B cell (primary cell): Measurements from ENCODE around the gene DBP. TPM values are rescaled to one million over a fixed set of nuclear protein-coding genes. Genes with fewer than 3 reads are reported as not detected.

Experiments
- ATAC-seq: fragments of 200-7000 bp; cut with Tn5 transposase; one replicate; pipeline ENCODE4 v1.10.0; 2021; ENCODE audit warnings: low read depth, mild to moderate bottlenecking, moderate number of reproducible peaks, moderate library complexity
- CTCF ChIA-PET: fragments of 350-600 bp; sonication (Branson Sonifier 250); formaldehyde crosslinking; loops from one replicate; lab custom pipeline; 2021; ENCODE audit warnings: antibody characterized with exemption, inconsistent platforms; lab: Charles Lee
- POLR2A ChIA-PET: fragments of 350-600 bp; sonication (Branson Sonifier 250); formaldehyde crosslinking; loops from one replicate; lab custom pipeline; 2021; ENCODE audit warnings: antibody characterized with exemption; lab: Charles Lee
- DNase-seq: peaks from one replicate; pipeline ENCODE4 v3.0.0; 2013
- H2AFZ ChIP-seq: 2 replicates; pipeline ENCODE4 v1.6.1; 2012; ENCODE audit warnings: mild to moderate bottlenecking, low read depth, low read length; ENCODE audit not compliant: insufficient read depth, poor library complexity, severe bottlenecking
- H3K27ac ChIP-seq, 2 donors: 1 replicate in 1 of 2; 2 replicates in 1 of 2; pipeline ENCODE4 v1.5.1; 2012 to 2013; ENCODE audit warnings: low read length in 2 of 2, mild to moderate bottlenecking in 2 of 2, moderate library complexity in 1 of 2
- H3K27me3 ChIP-seq, 4 experiments: fragments of 200-600 bp in 1 of 4; sonication (generic) in 1 of 4; replicated peaks in 1 of 4; 1 replicate in 2 of 4; 2 replicates in 2 of 4; pipeline versions ENCODE4 v1.6.1 to v1.7.0; 2013 to 2016; ENCODE audit warnings: low read length in 3 of 4, mild to moderate bottlenecking in 2 of 4, mixed read lengths in 1 of 4, moderate library complexity in 1 of 4; ENCODE audit not compliant: insufficient read depth in 4 of 4, control insufficient read depth in 3 of 4; ENCODE audit errors: control extremely low read depth in 1 of 4
- H3K36me3 ChIP-seq, 2 experiments: replicated peaks in 1 of 2; 1 replicate in 1 of 2; 2 replicates in 1 of 2; pipeline versions ENCODE4 v1.6.1 to v1.7.1; 2013; ENCODE audit warnings: low read length in 1 of 2; ENCODE audit not compliant: insufficient read depth in 2 of 2, control insufficient read depth in 1 of 2; ENCODE audit errors: control extremely low read depth in 1 of 2, extremely low read depth in 1 of 2
- H3K4me1 ChIP-seq, 2 donors: fragments of 200-600 bp in 1 of 2; sonication (generic) in 1 of 2; 1 replicate in 1 of 2; 2 replicates in 1 of 2; pipeline versions ENCODE4 v1.5.1 to v1.6.1; 2013 to 2017; ENCODE audit warnings: low read length in 2 of 2; ENCODE audit not compliant: control insufficient read depth in 2 of 2, insufficient read depth in 2 of 2
- H3K4me2 ChIP-seq: replicated peaks from 2 replicates; pipeline ENCODE3; 2012; ENCODE audit warnings: mild to moderate bottlenecking, low read depth, low read length; ENCODE audit not compliant: poor library complexity, severe bottlenecking
- H3K4me3 ChIP-seq, 5 experiments: fragments of 200-600 bp in 1 of 5; sonication (generic) in 1 of 5; 1 replicate in 3 of 5; 2 replicates in 2 of 5; pipeline versions ENCODE4 v1.5.1 to v1.7.0; 2011 to 2016; ENCODE audit warnings: low read length in 4 of 5, mild to moderate bottlenecking in 4 of 5, low read depth in 2 of 5, control low read depth in 1 of 5, moderate library complexity in 1 of 5; ENCODE audit not compliant: insufficient read depth in 1 of 5; ENCODE audit errors: control extremely low read depth in 1 of 5, extremely low read depth in 1 of 5
- H3K79me2 ChIP-seq: fragments of 200-600 bp; sonication (generic); one replicate; pipeline ENCODE4 v1.6.0; 2016; ENCODE audit warnings: low read length; ENCODE audit not compliant: control insufficient read depth, insufficient read depth
- H3K9ac ChIP-seq: fragments of 200-600 bp; sonication (generic); 2 replicates; pipeline ENCODE4 v1.6.1; 2017; ENCODE audit warnings: mild to moderate bottlenecking, low read length, moderate library complexity
- H3K9me3 ChIP-seq, 3 donors: one replicate each; pipeline versions ENCODE4 v1.6.1 to v1.7.1; 2013; ENCODE audit warnings: low read length in 2 of 3; ENCODE audit not compliant: control insufficient read depth in 2 of 3, insufficient read depth in 1 of 3; ENCODE audit errors: control extremely low read depth in 1 of 3
- H4K20me1 ChIP-seq: 2 replicates; pipeline ENCODE4 v1.6.0; 2012; ENCODE audit warnings: mild to moderate bottlenecking, low read length; ENCODE audit not compliant: insufficient read depth, control insufficient read depth, poor library complexity, severe bottlenecking
- H3K27ac Mint-ChIP-seq: one replicate; pipeline ENCODE4 v1.8.0; 2021; ENCODE audit warnings: mixed read lengths
- H3K27me3 Mint-ChIP-seq: one replicate; pipeline ENCODE4 v1.8.0; 2021; ENCODE audit warnings: mixed read lengths
- H3K4me1 Mint-ChIP-seq: one replicate; pipeline ENCODE4 v1.8.0; 2021; ENCODE audit warnings: mixed read lengths
- H3K4me3 Mint-ChIP-seq: one replicate; pipeline ENCODE4 v1.8.0; 2021; ENCODE audit warnings: mixed read lengths
- H3K9me3 Mint-ChIP-seq: one replicate; pipeline ENCODE4 v1.8.0; 2022; ENCODE audit warnings: mixed read lengths; ENCODE audit not compliant: insufficient read depth
- CTCF ChIP-seq: fragments of 200-600 bp; IDR thresholded peaks from one replicate; pipeline ENCODE4 v1.8.0; 2022; ENCODE audit warnings: antibody characterized with exemption, mild to moderate bottlenecking
- EZH2 ChIP-seq: IDR thresholded peaks from 2 replicates; pipeline ENCODE4 v1.6.1; 2012; ENCODE audit warnings: borderline replicate concordance, low read depth, mild to moderate bottlenecking, moderate library complexity, low read length; ENCODE audit not compliant: insufficient read depth, poor library complexity, severe bottlenecking
- WGBS: methylation state at CpG from one replicate; pipeline ENCODE4 v1.1.5; 2013; ENCODE audit warnings: missing lambda C conversion rate; ENCODE audit not compliant: insufficient coverage; 5-methylcytosine and 5-hydroxymethylcytosine counted together
- intact Hi-C: fragments of 100-400 bp; cut with micrococcal nuclease; formaldehyde crosslinking; loops from one replicate; pipeline ENCODE4 v1.10.0; 2022
- polyA plus RNA-seq: library from polyadenylated mRNA; depleted of rRNA; stranded (reverse); fragments of >200 nt; gene quantifications from 2 replicates; pipeline ENCODE4 v1.2.3, GENCODE V29; 2012
- total RNA-seq, 2 donors: library from RNA; stranded (reverse); fragments of 120-200 nt in 1 of 2; gene quantifications; 1 replicate in 1 of 2; 2 replicates in 1 of 2; pipeline versions ENCODE4 v1.2.3 to v1.2.4, GENCODE V29; 2013 to 2022

Gene DBP
- total and polyA plus RNA-seq, 2 donors (not counting 1 experiment from before 2014, with no cell fraction given), result 23.5 to 33.0 TPM

- 90% methylated on average over 18 of the region's 21 CpGs for WGBS
- Histone ChIP-seq H3K27ac (no peak overlapping the region), H3K27me3 (no peaks in the 10 kb centered on the region), H2AFZ (no peak overlapping the region), H3K9me3 (peaks cover 0 to 6% (median 0%) of the 10 kb centered on the region in 3 donors), H3K4me2 (no peak overlapping the region), H3K9ac (no peak overlapping the region), H3K4me3 (no peak overlapping the region), H4K20me1 (no peaks in the 10 kb centered on the region), H3K4me1 (peaks cover 4 to 10% of the 10 kb centered on the region in 2 donors), H3K36me3 (no peaks in the 10 kb centered on the region), H3K79me2 (no peaks in the 10 kb centered on the region)
- Mint-ChIP-seq H3K27me3 (peaks cover 6% of the 10 kb centered on the region), H3K9me3 (peaks cover 3% of the 10 kb centered on the region), H3K4me3 (no peak overlapping the region), H3K4me1 (peaks cover 6% of the 10 kb centered on the region), H3K27ac (no peak overlapping the region)
- TF ChIP-seq CTCF, result no peak
- no peak for TF ChIP-seq EZH2
- intact Hi-C loops, result no loop called here
- DNase-seq, result no peak
- ChIA-PET POLR2A (interaction anchor here (0.6 kb wide), 1 partner anchor 138 kb away, joined by 3 read pairs; no protein-coding TSS in a partner anchor), CTCF (no interaction called here)
- ATAC-seq, result no peak
These were observed 33.7 kb upstream of the DBP start for GRCh38 chr19:48670699-48671445.

- H3K27ac Mint-ChIP-seq, result no peak overlapping the region
- DNase-seq (no peak), ATAC-seq (no peak)
- no peak for TF ChIP-seq EZH2
- no peak for TF ChIP-seq CTCF
- Histone ChIP-seq H3K9me3 (peaks cover 0 to 6% (median 0%) of the 10 kb centered on the region in 3 donors), H3K4me2 (no peak overlapping the region), H3K27me3 (no peaks in the 10 kb centered on the region), H3K79me2 (no peaks in the 10 kb centered on the region), H3K9ac (no peak overlapping the region), H4K20me1 (no peaks in the 10 kb centered on the region), H3K4me1 (peaks cover 1 to 3% of the 10 kb centered on the region in 2 donors), H2AFZ (no peak overlapping the region), H3K36me3 (no peaks in the 10 kb centered on the region), H3K27ac (no peak overlapping the region), H3K4me3 (no peak overlapping the region)
- H3K9me3 Mint-ChIP-seq, result peaks cover 3% of the 10 kb centered on the region
- H3K4me3 Mint-ChIP-seq, result no peak overlapping the region
- peaks cover 1% of the 10 kb centered on the region for H3K4me1 Mint-ChIP-seq
- ChIA-PET CTCF (no interaction called here), POLR2A (no interaction called here)
- intact Hi-C loops, result no loop called here
- H3K27me3 Mint-ChIP-seq, result peaks cover 1% of the 10 kb centered on the region
- 95% methylated on average over 26 of the region's 26 CpGs for WGBS
These were observed 32.9 kb upstream of the DBP start for GRCh38 chr19:48669903-48670668.
